Ovary (tissue), 9 donors: ENCODE data around the gene NOM1. TPM values are rescaled to one million over a fixed set of nuclear protein-coding genes. Genes with fewer than 3 reads are reported as not detected.

Source experiments
- DNase-seq, 5 donors: peaks; one replicate each; pipeline ENCODE4 v3.0.0-alpha.2; 2019 to 2020
- H3K27ac ChIP-seq, 2 donors: fragments of 200-600 bp; one replicate each; pipeline versions ENCODE4 v1.5.1 to v1.8.0; 2019 to 2022
- H3K27me3 ChIP-seq: fragments of 200-600 bp; one replicate; pipeline ENCODE4 v1.8.0; 2022
- H3K36me3 ChIP-seq: fragments of 200-600 bp; sonication (generic); one replicate; pipeline ENCODE4 v1.5.1; 2019
- H3K4me1 ChIP-seq: one replicate; pipeline ENCODE4 v1.8.1; 2013; ENCODE audit warnings: mild to moderate bottlenecking, moderate library complexity; ENCODE audit not compliant: insufficient read depth
- H3K4me3 ChIP-seq: fragments of 200-600 bp; sonication (generic); one replicate; pipeline ENCODE4 v1.5.1; 2017
- H3K9me3 ChIP-seq, 2 donors: fragments of 200-600 bp in 1 of 2; sonication (generic) in 1 of 2; one replicate each; pipeline versions ENCODE4 v1.5.1 to v1.8.1; 2013 to 2019; ENCODE audit warnings: mild to moderate bottlenecking in 1 of 2, moderate library complexity in 1 of 2
- EP300 ChIP-seq: sonication (generic); formaldehyde crosslinking; IDR thresholded peaks from one replicate; pipeline ENCODE4 v1.6.1; 2017; ENCODE audit warnings: antibody characterized with exemption
- POLR2A ChIP-seq: fragments of 450-650 bp; IDR thresholded peaks from one replicate; pipeline ENCODE4 v1.6.1; 2017; ENCODE audit warnings: antibody characterized with exemption, mild to moderate bottlenecking, moderate library complexity
- WGBS, 3 donors: extraction: QIAGEN DNeasy Blood & Tissue Kit in 1 of 3; methylation state at CpG; one replicate each; pipeline versions ENCODE4 v1.1.5 to v1.1.7; 2013 to 2017; 5-methylcytosine and 5-hydroxymethylcytosine counted together
- intact Hi-C, 4 donors: fragments of 100-400 bp; cut with DNase I; formaldehyde crosslinking; loops; one replicate each; pipeline versions ENCODE4 v1.11.0 to v1.15.1; 2022 to 2023
- polyA plus RNA-seq, 2 donors: library from polyadenylated mRNA; stranded (reverse); fragments of 200-250 nt in 1 of 2; fragments of 350-450 nt in 1 of 2; fragmentation: Illumina TruSeq in 1 of 2; extraction: RNeasy Lipid Tissue Mini Kit (QIAGEN cat#74804) in 1 of 2; gene quantifications; one replicate each; pipeline ENCODE4 v1.2.3, GENCODE V29; 2013 to 2014
- total RNA-seq, 7 donors: library from RNA; depleted of rRNA in 2 of 7; stranded (reverse); fragments of >200 nt in 2 of 7; fragmentation: NEBNext Ultra II Directional in 3 of 7; extraction: Animal tissue kit (Norgen Biotek cat#: 25700) in 3 of 7; gene quantifications; one replicate each; pipeline versions ENCODE4 v1.1.0 to v1.2.4, GENCODE V29; 2016 to 2023
- TF ChIP-seq, protein P1 (sequence below), 3 donors: fragments of 450-650 bp in 2 of 3; fragments of 200-600 bp in 1 of 3; IDR thresholded peaks; one replicate each; pipeline versions ENCODE4 v1.5.1 to v1.8.0; 2016 to 2022; ENCODE audit warnings: antibody characterized with exemption in 3 of 3, mild to moderate bottlenecking in 1 of 3
- donor health status: DM: no; HTN: no; CAD: no; lungs with moderate emphysema.
- donor health status: DM: no; HTN: no; CAD: no.
- donor health status: Bipolar disorder and iron deficiency.
- donor health status: DM: yes; HTN: yes; CAD: no.
- donor health status: DM: no; HTN: no; CAD: no.
- donor health status: DM: yes; HTN: yes; CAD: no.

Gene NOM1
- total and polyA plus RNA-seq, 9 donors = 7.7 to 26.5 (median 13.8) TPM

GRCh38 chr7:157017603-157018327 is 68.3 kb downstream of the NOM1 start:
- TF ChIP-seq EP300 (no peak), POLR2A (no peak)
- TF ChIP-seq, protein P1, sequence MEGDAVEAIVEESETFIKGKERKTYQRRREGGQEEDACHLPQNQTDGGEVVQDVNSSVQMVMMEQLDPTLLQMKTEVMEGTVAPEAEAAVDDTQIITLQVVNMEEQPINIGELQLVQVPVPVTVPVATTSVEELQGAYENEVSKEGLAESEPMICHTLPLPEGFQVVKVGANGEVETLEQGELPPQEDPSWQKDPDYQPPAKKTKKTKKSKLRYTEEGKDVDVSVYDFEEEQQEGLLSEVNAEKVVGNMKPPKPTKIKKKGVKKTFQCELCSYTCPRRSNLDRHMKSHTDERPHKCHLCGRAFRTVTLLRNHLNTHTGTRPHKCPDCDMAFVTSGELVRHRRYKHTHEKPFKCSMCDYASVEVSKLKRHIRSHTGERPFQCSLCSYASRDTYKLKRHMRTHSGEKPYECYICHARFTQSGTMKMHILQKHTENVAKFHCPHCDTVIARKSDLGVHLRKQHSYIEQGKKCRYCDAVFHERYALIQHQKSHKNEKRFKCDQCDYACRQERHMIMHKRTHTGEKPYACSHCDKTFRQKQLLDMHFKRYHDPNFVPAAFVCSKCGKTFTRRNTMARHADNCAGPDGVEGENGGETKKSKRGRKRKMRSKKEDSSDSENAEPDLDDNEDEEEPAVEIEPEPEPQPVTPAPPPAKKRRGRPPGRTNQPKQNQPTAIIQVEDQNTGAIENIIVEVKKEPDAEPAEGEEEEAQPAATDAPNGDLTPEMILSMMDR (IDR thresholded peaks at IDR 0.05) = no peak
- intact Hi-C loops = no loop called here
- 1 to 2% (median 2%) methylated on average over 42 to 48 of the region's 48 CpGs for WGBS, 3 donors
- DNase-seq = no peak
- no peak overlapping the region for H3K27ac ChIP-seq
- H3K9me3 ChIP-seq = no peaks in the 10 kb centered on the region
- no peak overlapping the region for H3K4me3 ChIP-seq
- H3K36me3 ChIP-seq = no peaks in the 10 kb centered on the region
- H3K4me1 ChIP-seq = peaks cover 1% of the 10 kb centered on the region
- no peaks in the 10 kb centered on the region for H3K27me3 ChIP-seq

DNA sequence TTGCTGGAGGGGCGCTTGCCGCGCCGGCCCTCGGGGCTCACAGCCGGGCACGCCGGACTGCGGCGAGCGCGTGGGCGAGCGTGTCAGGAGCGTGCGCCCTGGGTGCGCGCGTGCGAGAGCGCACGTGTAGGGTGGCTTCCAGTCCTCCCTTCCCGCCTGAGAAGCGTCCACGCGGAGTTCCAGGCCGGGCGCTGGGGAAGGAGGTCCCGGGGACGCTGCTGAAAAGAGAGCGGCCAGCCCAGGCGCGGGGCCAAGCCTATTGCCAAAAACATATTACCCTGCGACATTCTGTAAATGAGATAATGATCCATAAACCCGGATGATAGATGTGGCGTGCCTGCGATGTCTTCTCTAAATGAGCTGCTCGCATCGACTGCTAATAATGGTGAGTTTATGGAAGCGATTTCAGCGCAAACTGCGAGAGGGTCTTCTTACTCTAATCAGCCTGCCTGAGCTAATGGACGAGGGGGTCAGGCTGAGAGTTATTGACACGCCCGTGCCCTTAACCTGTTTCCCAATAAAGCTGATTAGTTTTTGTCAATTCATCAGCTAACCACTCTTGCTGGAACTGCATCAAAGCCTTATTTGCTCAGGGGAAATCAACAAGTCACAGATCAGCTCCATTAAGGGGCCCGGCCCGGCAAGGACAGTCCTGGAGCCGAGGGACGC is 69.0 kb downstream of the NOM1 start:
- no peaks in the 10 kb centered on the region for H3K9me3 ChIP-seq
- 2 to 3% (median 2%) methylated on average over 43 to 49 of the region's 49 CpGs for WGBS, 3 donors
- H3K4me3 ChIP-seq = no peak overlapping the region
- peaks cover 1% of the 10 kb centered on the region for H3K4me1 ChIP-seq
- TF ChIP-seq, protein P1 (IDR thresholded peaks at IDR 0.05) = no peak
- intact Hi-C loops = no loop called here
- H3K27me3 ChIP-seq = no peaks in the 10 kb centered on the region
- no peaks in the 10 kb centered on the region for H3K36me3 ChIP-seq
- H3K27ac ChIP-seq = no peak overlapping the region
- no peak for DNase-seq

- peaks cover 1% of the 10 kb centered on the region for H3K4me1 ChIP-seq
- H3K9me3 ChIP-seq = no peaks in the 10 kb centered on the region
- DNase-seq = no peak
- TF ChIP-seq EP300 (no peak), POLR2A (no peak)
- TF ChIP-seq, protein P1 (IDR thresholded peaks at IDR 0.05) = no peak
- intact Hi-C loops = no loop called here
- WGBS, 3 donors = 1 to 2% (median 2%) methylated on average over 23 to 50 of the region's 50 CpGs
- no peak overlapping the region for H3K27ac ChIP-seq
- no peaks in the 10 kb centered on the region for H3K36me3 ChIP-seq
- H3K4me3 ChIP-seq = no peak overlapping the region
- H3K27me3 ChIP-seq = no peaks in the 10 kb centered on the region
Measured at GRCh38 chr7:157018997-157019608, 69.6 kb downstream of the NOM1 start.

DNA sequence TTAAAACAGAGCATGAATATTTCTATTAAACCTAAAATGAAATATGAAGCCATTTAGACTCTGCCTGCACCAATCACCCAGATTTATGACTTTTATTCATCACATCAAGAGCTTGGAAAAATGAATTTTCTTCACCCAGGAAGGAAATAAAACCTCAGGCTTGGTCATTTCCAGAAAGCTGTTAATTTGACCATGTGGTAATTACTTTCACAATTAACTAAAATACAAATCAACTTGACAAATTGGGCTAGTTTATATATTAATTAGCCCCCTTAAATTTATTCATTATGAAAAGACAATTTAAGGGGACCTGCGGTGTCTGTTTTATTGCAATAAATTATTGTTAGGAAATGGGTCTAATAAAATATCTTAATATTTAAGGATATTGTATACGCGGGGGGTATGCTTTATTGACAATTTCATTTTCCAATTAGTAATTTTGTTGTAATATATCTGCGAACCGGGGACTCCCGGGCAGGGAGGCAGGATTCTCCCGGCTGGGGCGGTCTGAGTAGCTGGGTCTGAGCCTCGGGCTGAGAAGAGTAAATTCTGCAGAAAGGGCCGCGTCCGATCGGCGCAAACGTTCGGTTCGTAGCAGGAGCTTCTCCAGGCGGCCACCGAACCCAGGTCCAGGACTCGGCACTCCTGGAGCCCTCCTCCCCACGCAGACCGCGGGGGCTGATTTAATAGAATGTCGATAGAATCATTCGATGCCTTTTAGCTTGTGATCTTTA is 70.4 kb downstream of the NOM1 start:
- Histone ChIP-seq H3K4me3 (no peak overlapping the region), H3K4me1 (peaks cover 1% of the 10 kb centered on the region), H3K36me3 (no peaks in the 10 kb centered on the region), H3K27ac (no peak overlapping the region), H3K9me3 (no peaks in the 10 kb centered on the region), H3K27me3 (no peaks in the 10 kb centered on the region)
- no peak for DNase-seq
- TF ChIP-seq, protein P1 (IDR thresholded peaks at IDR 0.05) = no peak
- TF ChIP-seq POLR2A (no peak), EP300 (no peak)
- intact Hi-C loops = no loop called here
- 7 to 8% (median 8%) methylated on average over 25 of the region's 25 CpGs for WGBS, 3 donors
